Loucy (cell line): Measurements from ENCODE around the gene CTBP2.

ENCODE experiments used
- H2AFZ ChIP-seq: fragments of 200-600 bp; sonication (generic); 2 replicates; pipeline ENCODE4 v1.6.0; 2016; ENCODE audit warnings: antibody characterized with exemption, mild to moderate bottlenecking, low read length, moderate library complexity
- H3F3A ChIP-seq: fragments of 200-600 bp; 2 replicates; pipeline ENCODE4 v1.6.0; 2016; ENCODE audit warnings: antibody characterized with exemption, low read depth, mild to moderate bottlenecking
- H3K27me3 ChIP-seq: fragments of 200-600 bp; sonication (generic); 2 replicates; pipeline ENCODE4 v1.6.1; 2014; ENCODE audit warnings: low read length, mild to moderate bottlenecking; ENCODE audit not compliant: insufficient read depth, poor library complexity, severe bottlenecking
- H3K36me3 ChIP-seq: fragments of 200-600 bp; sonication (generic); 2 replicates; pipeline ENCODE4 v1.6.1; 2016; ENCODE audit warnings: low read length; ENCODE audit not compliant: insufficient read depth
- H3K4me1 ChIP-seq: fragments of 200-600 bp; sonication (generic); 2 replicates; pipeline ENCODE4 v1.5.1; 2014; ENCODE audit warnings: low read length, mild to moderate bottlenecking; ENCODE audit not compliant: insufficient read depth, poor library complexity, severe bottlenecking
- H3K4me2 ChIP-seq: fragments of 200-600 bp; sonication (generic); 2 replicates; pipeline ENCODE4 v1.6.0; 2014; ENCODE audit warnings: antibody characterized with exemption, low read length, low read depth, mild to moderate bottlenecking; ENCODE audit not compliant: poor library complexity, severe bottlenecking
- H3K4me3 ChIP-seq: fragments of 200-600 bp; sonication (generic); 2 replicates; pipeline ENCODE4 v1.5.1; 2014; ENCODE audit warnings: low read length, mild to moderate bottlenecking, mixed read lengths; ENCODE audit not compliant: poor library complexity, severe bottlenecking
- H3K79me2 ChIP-seq: fragments of 200-600 bp; sonication (generic); 2 replicates; pipeline ENCODE4 v1.6.1; 2014; ENCODE audit warnings: low read length; ENCODE audit not compliant: insufficient read depth
- H3K9ac ChIP-seq: fragments of 200-600 bp; sonication (generic); 2 replicates; pipeline ENCODE4 v1.6.0; 2014; ENCODE audit warnings: mild to moderate bottlenecking, low read depth, low read length, moderate library complexity; ENCODE audit not compliant: poor library complexity, severe bottlenecking
- H3K9me2 ChIP-seq: fragments of 200-600 bp; sonication (generic); replicated peaks from 2 replicates; pipeline ENCODE4 v1.6.1; 2016; ENCODE audit warnings: low read depth, low read length, mixed read lengths
- H3K9me3 ChIP-seq: fragments of 200-600 bp; sonication (generic); 2 replicates; pipeline ENCODE4 v1.6.1; 2014; ENCODE audit warnings: mild to moderate bottlenecking, antibody characterized with exemption, low read length, low read depth; ENCODE audit not compliant: insufficient read depth
- H4K20me1 ChIP-seq: fragments of 200-600 bp; sonication (generic); 2 replicates; pipeline ENCODE4 v1.6.0; 2014; ENCODE audit warnings: antibody characterized with exemption, low read length, mild to moderate bottlenecking; ENCODE audit not compliant: insufficient read depth, poor library complexity, severe bottlenecking
- EZH2phosphoT487 ChIP-seq: fragments of 200-600 bp; IDR thresholded peaks from 2 replicates; pipeline ENCODE4 v1.6.1; 2018; ENCODE audit warnings: antibody characterized with exemption, mild to moderate bottlenecking, moderate library complexity, borderline replicate concordance
- TF ChIP-seq, protein P1 (sequence below): fragments of 200-600 bp; sonication (generic); conservative IDR thresholded peaks from 2 replicates; pipeline ENCODE4 v1.5.1; 2014; ENCODE audit warnings: mild to moderate bottlenecking, antibody characterized with exemption, low read length

The CTBP2 gene

DNA sequence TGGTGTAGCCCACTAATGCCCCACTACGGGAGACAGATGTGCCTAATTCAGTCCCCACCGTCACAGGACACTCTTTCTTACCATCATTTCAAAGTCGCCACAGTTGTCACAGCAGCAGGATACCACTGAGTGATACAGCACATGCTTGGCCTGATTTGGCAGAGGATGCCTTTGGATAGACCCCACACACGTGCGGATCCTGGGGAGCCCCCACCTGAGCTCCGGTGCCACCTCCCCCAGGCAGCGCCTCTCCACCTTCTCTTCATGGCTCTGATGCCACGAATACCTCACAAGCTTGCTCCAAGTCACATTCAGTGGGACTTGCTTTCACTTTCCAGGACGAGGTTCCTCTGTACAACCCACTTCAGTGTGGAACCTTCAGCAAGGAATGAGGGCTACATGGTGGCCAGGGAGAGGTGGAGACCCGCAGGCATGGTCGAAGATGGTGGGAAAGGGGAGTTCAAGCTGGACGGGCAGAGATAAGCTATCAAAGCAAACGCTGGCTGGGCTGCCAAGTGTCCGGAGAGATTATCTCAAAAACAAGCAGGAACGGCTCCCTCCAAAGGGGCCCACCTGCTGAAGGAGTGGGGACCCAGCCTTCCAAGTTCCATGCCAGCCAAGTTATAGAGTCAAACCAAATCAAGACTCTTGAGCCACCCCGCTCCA lies 111.0 kb downstream of the CTBP2 start:
- Histone ChIP-seq H3K9ac (no peak overlapping the region), H3K27me3 (no peaks in the 10 kb centered on the region), H3K4me3 (no peak overlapping the region), H3F3A (no peaks in the 10 kb centered on the region), H3K36me3 (no peaks in the 10 kb centered on the region), H3K9me2 (no peaks in the 10 kb centered on the region), H3K9me3 (no peaks in the 10 kb centered on the region), H4K20me1 (no peaks in the 10 kb centered on the region), H2AFZ (no peak overlapping the region), H3K4me2 (no peak overlapping the region), H3K79me2 (no peaks in the 10 kb centered on the region), H3K4me1 (no peaks in the 10 kb centered on the region)
- TF ChIP-seq, protein P1, sequence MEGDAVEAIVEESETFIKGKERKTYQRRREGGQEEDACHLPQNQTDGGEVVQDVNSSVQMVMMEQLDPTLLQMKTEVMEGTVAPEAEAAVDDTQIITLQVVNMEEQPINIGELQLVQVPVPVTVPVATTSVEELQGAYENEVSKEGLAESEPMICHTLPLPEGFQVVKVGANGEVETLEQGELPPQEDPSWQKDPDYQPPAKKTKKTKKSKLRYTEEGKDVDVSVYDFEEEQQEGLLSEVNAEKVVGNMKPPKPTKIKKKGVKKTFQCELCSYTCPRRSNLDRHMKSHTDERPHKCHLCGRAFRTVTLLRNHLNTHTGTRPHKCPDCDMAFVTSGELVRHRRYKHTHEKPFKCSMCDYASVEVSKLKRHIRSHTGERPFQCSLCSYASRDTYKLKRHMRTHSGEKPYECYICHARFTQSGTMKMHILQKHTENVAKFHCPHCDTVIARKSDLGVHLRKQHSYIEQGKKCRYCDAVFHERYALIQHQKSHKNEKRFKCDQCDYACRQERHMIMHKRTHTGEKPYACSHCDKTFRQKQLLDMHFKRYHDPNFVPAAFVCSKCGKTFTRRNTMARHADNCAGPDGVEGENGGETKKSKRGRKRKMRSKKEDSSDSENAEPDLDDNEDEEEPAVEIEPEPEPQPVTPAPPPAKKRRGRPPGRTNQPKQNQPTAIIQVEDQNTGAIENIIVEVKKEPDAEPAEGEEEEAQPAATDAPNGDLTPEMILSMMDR: no peak

DNA sequence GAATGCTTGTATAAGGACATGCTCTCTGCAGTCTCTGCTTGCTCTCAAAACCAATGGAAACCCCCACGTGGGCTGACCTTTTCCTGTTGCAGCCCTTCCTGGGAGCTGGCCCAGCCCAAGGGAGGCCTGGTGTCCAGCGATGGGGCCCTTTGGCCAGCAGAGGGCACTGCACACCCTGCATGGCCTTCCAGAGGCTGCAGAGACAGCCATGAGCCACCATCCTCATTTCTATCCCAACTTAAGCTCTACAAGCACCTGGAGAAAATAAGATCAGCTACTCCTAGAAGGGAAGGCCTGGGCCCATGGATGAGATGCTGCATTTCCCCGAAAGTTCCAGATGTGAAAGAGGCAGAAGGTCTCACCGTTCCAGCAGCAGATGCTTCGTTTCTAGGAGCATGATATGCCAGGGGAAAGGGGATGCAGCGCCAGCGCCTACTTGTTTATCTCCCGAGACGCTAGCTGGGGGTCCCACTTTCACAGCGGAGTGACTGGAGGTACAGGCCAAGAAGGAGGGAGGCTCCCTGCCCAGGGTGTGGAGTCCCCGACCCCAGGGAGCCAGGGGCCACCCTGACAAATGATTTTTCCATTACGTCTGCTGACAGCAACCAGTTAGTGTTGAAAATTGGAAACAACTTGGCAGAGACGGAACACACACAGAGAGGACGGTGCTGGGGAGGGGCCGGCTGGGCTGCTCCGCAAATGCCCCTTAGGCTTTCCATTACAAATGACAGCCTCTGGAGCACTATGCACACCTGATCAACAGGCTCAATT lies 112.1 kb downstream of the CTBP2 start:
- H4K20me1 ChIP-seq: no peaks in the 10 kb centered on the region
- no peak overlapping the region for H3K4me2 ChIP-seq
- H3K9me2 ChIP-seq: no peaks in the 10 kb centered on the region
- no peak overlapping the region for H3K4me3 ChIP-seq
- no peaks in the 10 kb centered on the region for H3F3A ChIP-seq
- no peak overlapping the region; the same call in 1 of the 2 replicates for H2AFZ ChIP-seq
- no peaks in the 10 kb centered on the region for H3K36me3 ChIP-seq
- H3K4me1 ChIP-seq: no peaks in the 10 kb centered on the region
- H3K9ac ChIP-seq: no peak overlapping the region
- TF ChIP-seq EZH2phosphoT487: no peak
- TF ChIP-seq, protein P1: peak; percentile 92
- H3K27me3 ChIP-seq: no peaks in the 10 kb centered on the region
- H3K9me3 ChIP-seq: no peaks in the 10 kb centered on the region
- no peaks in the 10 kb centered on the region for H3K79me2 ChIP-seq

DNA sequence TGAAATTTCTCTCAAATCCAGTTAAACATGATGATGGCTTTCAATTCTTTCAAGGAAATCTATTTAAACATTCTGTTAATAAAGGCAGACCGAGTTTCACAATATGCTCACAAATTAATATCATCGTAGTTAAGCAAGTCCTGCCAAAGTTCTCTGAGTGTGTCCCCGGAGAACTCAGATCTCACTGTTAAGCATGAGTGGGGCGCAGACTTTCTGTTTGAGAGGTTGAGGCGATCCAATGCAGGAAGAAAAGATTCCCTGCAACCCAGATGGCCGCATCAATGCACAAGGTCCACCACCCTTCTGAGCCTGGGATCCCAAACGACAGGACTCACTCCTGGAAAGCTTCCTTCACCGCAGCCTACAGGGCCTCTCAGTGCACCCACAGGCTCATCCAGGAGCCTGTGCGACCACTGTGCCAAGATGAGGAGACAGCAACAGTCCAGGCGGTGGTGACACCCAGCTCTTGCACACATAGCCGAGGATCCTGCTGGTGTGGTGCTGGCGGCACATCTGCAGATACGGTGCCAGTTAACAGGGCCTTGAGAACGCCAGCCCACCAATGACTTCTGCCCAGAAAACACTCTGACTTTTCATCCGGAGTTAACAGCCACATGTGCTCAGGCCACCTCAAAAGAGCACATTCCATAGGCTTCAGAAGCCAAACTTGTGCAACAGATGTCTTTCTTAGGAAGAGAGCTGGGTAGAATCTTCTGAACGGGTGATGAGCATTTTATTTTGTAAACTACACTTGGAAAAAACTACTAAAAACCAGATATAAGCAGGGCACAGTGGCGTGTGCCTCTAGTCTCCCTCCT lies 116.3 kb downstream of the CTBP2 start:
- Histone ChIP-seq H3K4me1 (no peaks in the 10 kb centered on the region), H3K9me3 (no peaks in the 10 kb centered on the region), H3K4me3 (no peak overlapping the region), H3K9ac (no peak overlapping the region), H3F3A (no peaks in the 10 kb centered on the region), H2AFZ (no peak overlapping the region), H3K36me3 (no peaks in the 10 kb centered on the region), H3K79me2 (no peaks in the 10 kb centered on the region), H3K27me3 (no peaks in the 10 kb centered on the region), H3K9me2 (no peaks in the 10 kb centered on the region), H4K20me1 (no peaks in the 10 kb centered on the region), H3K4me2 (no peak overlapping the region)
- no peak for TF ChIP-seq EZH2phosphoT487
- TF ChIP-seq, protein P1: no peak
